GM18520 (cell line): ENCODE results near the gene SERBP1.
"Not testable (repeated sequence)": the region's sequence is repeated elsewhere in the genome, so short reads cannot be mapped to it uniquely, and the experiment has no call there.

ENCODE experiments used
- ATAC-seq: cut with Tn5 transposase; IDR thresholded peaks from one replicate; pipeline ENCODE4 v1.9.1; 2021; ENCODE audit not compliant: unreplicated experiment

The SERBP1 gene

DNA sequence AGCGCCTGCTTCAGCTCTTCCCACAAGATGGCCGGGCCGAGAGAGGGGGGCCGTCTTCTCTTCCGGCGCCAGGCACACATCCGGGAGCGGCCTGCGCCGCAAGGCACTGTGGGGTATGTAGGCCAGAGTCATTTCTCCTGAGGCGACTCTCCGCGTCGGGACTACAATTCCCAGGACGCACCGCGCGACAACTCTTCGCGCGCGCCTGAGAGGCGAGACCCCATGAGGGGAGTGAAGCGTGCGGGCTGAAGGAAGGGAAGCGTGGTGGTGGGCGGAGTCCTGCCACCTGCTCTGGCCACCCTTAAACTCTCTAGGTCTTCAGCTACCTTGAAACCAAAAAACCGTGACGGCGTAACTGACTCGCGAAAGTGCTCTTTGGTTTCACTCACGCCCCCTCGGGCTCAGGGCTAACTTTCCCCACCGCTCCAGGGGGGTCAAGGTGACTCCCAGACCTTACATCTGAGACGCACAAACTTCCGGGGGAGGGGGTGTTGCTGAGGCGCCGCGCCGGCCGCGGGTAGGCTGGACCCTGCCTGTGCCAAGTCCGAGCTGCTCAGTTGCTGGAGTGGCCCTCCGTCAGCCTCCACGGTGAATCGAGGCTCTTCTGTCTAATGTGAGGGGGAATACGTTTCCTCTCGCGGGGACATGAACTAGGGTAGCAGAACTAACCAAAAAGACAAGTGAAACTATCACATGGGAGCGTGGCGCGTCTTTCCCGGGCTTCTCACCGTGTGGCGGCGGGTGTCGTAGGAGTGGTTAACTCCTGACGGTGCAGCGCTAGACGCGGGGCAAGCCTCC, at the start of gene SERBP1:
TSS of gene SERBP1 (minus strand) at position 45 of the 798 bp plus-strand sequence. CDS start 102 bp downstream, outside the sequence.
- ATAC-seq, result peak; percentile 89

GRCh38 chr1:67479146-67479891, 49.1 kb upstream of the SERBP1 start:
- no peak for ATAC-seq

GRCh38 chr1:67476906-67477305, 46.7 kb upstream of the SERBP1 start:
- no peak for ATAC-seq

DNA sequence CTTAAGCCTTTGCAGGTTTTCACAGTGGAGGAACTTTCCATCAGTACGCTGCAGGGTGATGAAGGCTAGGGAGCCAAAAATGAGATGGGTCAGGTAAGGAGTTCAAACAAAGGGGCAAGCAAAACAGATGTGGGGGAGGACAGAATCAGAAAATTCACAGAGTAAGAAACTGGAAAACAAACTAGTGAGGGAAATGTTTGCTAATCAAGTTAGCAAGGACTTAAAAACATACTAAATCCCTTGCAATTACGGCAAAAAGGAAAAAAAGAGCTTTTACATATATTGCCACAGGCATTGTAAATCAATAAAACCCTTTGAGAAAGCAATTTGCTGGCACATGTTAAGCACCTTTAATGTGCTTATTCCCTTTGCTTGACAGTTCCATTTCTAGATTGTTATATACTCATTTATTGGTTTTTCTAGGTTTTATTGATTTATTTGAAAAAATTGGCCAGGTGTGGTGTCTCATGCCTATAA, 45.8 kb upstream of the SERBP1 start:
- no peak for ATAC-seq

GRCh38 chr1:67472056-67472455, 41.9 kb upstream of the SERBP1 start:
- no peak for ATAC-seq

- no peak for ATAC-seq
Measured at GRCh38 chr1:67469431-67469830, 39.2 kb upstream of the SERBP1 start.

- no peak for ATAC-seq
Measured at GRCh38 chr1:67468066-67468718, 38.0 kb upstream of the SERBP1 start.

DNA sequence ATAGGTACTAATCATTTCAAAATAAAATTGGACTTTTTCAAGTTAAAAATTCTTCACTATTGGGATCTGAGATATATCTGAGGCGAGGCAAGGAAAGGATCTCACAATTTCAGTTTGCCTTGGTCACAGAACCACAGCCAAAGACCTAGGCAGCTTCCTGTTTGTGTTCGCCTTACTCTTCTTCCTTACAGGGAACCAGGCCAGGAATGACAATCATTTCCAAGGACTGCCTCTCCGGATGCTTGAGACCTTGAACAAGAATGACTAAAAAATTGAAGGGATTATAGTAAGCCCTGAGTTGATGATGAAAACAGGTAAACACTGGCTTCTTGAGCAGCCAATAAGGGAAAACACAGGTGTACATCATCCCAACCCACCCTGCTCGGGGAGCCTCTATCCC, 35.2 kb upstream of the SERBP1 start:
- no peak for ATAC-seq

GRCh38 chr1:67464746-67465145, 34.5 kb upstream of the SERBP1 start:
- no peak for ATAC-seq

- ATAC-seq, result no peak
Measured at GRCh38 chr1:67464058-67464457, 33.9 kb upstream of the SERBP1 start.

DNA sequence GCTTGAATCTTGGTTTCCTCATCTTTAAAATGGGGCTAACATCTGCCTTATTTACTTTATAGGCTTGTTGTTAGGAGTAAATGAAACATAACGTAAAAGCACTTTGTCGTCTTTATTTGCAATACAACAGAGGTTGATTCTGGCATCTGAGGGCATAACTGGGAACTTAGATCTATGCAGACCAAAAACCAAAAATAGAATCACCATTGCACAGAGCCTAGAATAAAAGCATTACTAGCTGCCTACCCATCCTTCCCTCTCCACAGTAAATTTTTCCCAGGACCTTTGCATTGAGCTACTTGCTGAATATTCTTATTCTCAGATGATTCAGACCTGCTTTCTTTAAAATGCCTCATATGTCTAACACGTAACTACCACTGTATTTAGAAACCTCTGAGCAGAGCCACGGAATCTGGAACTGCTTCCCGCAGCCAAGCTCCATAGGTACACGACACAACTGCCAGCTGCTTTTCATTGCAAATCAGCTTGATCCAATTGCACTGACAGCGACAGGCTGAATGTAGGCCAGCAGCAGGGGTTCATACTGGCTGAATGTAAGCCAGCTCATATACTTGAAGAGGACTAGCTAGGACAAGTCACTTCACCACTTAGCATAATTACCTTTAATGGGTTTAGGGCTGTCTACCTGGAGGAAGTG, 33.2 kb upstream of the SERBP1 start:
- ATAC-seq, result no peak

DNA sequence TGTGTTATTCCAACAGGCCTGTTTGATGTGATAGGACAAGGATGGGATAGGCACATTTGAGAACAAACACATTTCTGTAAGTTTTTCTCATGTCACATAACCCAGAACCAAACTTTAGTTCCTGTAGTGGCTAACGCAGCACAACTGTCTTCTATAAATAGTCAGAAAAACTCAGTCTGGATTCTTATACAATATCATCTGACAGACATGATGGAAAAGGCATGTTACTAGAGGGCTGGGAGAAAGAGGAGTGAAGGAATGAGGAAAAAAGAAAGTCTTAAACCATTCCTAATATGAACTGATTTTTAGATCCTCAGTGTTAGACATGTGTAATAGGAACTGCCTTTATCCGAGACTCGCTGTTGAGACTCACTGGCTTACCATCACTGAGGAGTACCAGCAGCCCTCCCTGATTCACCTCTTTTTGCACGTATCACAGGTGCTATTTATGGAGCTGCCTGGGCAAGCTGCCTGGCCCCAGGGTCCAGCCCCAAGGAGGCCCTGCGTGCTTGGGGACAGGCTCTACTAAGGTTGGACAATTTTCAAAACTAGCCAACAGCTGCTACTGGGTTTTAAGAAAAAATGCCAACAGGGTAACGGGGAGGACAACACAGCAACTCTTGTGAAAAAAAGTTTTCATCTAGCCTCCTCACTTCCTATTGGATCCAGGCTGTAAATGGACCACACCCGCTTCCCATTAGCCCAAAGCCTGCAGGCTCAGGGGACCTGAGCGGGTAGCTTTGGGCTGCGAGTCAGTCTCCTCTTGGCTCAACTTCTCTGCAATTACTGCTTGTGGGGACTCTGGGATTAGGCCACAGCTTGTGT, 30.7 kb upstream of the SERBP1 start:
- ATAC-seq, result no peak

DNA sequence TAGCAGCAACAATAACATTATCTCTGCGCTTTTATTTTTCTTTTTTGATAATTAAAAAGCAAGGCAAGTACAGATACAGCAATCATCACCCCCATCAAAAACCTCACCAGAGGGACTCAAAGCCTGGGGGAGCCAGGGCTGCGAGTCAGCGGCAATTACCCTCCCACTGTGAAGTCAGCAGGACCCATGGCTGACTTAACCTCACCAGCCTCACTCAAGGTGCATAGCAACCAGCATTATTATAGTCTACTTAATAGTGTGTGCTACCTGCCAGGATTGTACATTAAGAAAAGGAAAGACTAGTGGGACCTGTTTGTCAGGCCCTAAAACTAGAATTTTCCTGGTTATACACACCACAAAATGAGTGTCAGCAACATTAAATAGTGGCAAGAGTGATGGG, 28.9 kb upstream of the SERBP1 start:
- ATAC-seq, result no peak

DNA sequence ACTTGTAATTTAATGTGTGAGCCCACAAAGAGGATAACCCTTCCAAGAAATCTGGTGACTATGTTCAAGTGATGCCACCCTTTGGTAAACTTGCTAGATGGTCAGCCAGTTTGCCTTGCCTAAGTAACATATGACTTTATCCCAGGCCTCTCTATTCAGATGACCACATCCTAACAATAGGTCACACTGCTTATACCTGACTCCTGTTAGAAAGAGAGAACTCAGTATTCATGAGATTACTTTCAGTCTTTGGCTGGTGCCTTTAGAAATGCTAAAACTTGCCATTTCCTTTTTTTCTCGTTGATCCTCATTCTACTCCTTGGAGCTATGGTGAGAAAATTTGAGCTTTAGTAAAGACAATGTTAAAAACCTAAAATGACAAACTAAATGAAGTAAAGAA, 28.5 kb upstream of the SERBP1 start:
- ATAC-seq, result no peak

- ATAC-seq, result no peak
Measured at GRCh38 chr1:67457247-67457646, 27.0 kb upstream of the SERBP1 start.

DNA sequence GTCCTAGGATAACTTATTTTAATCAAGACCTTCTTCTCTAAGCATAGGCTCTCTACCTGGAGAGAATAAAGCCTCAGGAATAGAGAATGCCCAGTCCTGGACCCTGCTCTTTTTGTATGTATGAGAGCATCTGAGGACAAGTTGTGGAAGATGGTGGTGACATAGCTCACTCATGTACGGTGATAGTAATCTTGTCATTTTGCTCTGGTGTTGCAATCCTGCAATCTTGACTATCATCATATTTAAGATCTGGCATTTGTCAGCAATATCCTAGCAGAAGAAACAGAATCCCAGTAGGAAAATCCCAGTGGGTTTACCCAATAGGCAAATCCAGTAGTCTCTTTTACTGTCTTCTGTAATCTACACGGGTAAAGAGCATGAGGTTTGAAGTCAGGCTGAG, 21.6 kb upstream of the SERBP1 start:
- no peak for ATAC-seq

DNA sequence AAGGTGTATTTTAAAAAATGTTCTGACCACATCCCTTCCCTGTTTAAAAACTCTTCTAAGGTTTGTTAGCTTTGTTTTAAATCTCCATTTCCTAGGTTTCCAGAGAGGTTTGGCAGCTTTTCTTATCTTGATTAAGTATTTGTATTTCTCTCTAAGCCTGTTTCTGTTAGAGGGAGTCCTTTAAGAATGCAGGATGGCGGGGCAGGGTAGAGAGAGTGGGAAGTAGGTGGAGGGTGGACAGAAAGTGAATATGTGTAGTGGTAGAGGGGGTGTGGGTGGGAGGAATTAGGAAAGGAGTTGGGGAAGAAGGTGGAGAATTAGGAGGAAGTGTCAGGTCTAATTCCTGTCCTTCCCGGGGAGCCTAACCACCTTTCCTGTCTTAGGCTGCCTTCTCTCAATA, 21.2 kb upstream of the SERBP1 start:
- no peak for ATAC-seq

DNA sequence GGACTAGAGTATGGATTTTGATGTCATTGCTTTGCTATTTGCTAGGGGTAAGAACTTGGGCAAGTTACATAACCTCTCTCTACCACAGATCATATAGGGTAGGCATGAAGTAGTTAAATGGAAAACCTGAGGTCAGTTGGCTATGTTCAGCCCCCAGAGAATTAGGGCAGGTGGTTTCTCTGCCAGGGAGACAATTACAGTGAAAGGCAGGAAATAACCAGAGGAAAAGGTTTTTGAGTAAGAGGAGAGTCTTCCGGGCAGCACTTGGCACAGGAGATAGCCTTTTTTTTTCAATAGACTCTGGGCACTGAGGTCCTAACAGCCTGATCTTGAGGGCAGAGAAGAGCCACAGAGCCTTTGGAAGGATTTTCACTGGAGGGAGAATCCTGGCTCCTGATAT, 16.7 kb upstream of the SERBP1 start:
- no peak for ATAC-seq

GRCh38 chr1:67446014-67446413, 15.8 kb upstream of the SERBP1 start:
- ATAC-seq, result not testable (repeated sequence)

DNA sequence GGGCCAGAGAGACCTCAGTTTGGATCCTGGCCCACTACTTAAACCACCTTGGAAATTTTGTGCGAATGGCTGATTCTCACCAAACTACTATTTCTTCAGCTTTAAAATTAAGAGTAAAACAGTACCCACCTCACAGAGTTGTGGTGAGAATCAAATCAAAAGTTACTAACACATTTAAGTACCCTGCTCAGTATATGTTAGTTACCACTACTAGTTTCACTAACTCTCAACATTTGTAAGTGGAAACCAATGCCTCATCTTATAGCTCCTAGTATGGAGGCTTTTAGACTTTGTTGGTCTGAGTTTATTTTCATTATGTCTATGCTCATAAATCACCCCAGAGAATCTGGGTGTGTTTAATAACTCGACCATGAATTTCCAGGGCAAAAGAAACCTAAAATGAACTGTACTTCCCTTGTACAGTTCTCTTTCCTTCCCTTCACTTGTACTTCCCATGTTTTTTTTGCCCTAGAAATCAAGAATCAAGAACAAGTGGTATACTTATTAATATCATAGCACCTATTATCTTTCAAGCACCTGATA, 11.6 kb upstream of the SERBP1 start:
- no peak for ATAC-seq
